ENCODE data around the gene RABGGTA. TPM values are rescaled to one million over a fixed set of nuclear protein-coding genes. Genes with fewer than 3 reads are reported as not detected.

RABGGTA gene
- total and polyA plus RNA-seq, 9 of the 15 experiments (the other 6 are each of a cell fraction or from before 2014, with no cell fraction given) = 4.5 to 24.2 (median 15.5) TPM

- in situ Hi-C loops (cut with MboI) (loop anchor here (5.0 to 10.0 kb wide), 2 partner anchors 57 to 284 kb away; partner anchors contain the start of gene TINF2), intact Hi-C loops (cut with micrococcal nuclease) (no loop called here)
- WGBS (ENCODE audit: insufficient coverage, low coverage, missing lambda C conversion rate) = 7% methylated on average over 7 of the region's 7 CpGs
- Histone ChIP-seq H3K9me1 (ENCODE audit: control insufficient read depth, insufficient read depth, low read length) (peaks cover 3% of the 10 kb centered on the region), H3K9ac (ENCODE audit: insufficient read depth in 1 of 2, low read depth in 2 of 2, low read length in 2 of 2) (peak overlapping the region; percentile 76 to 96), H3K4me3 (peak overlapping the region; percentile 71), H3K4me1 (replicated peaks in 1 of 2; ENCODE audit: control insufficient read depth in 2 of 2, insufficient read depth in 2 of 2, low read length in 2 of 2) (peaks cover 12 to 14% of the 10 kb centered on the region in 2 experiments; a peak in 4 of 5 replicates), H3K36me3 (ENCODE audit: control insufficient read depth, insufficient read depth, low read length) (peaks cover 42% of the 10 kb centered on the region), H3K4me2 (ENCODE audit: insufficient read depth, low read length) (peak overlapping the region; percentile 91), H3K79me2 (ENCODE audit: control insufficient read depth, insufficient read depth, low read length) (peaks cover 28% of the 10 kb centered on the region), H4K20me1 (replicated peaks; ENCODE audit: control insufficient read depth, insufficient read depth, low read length) (no peaks in the 10 kb centered on the region), H2AFZ (ENCODE audit: low read depth, low read length) (peak overlapping the region; percentile 43; the same call in 1 of the 2 replicates), H3K9me3 (replicated peaks; ENCODE audit: control insufficient read depth, insufficient read depth, low read depth, low read length) (no peaks in the 10 kb centered on the region), H3K27ac (ENCODE audit: extremely low read depth, low read depth, low read length) (peak overlapping the region; percentile 75), H3K27me3 (ENCODE audit: control insufficient read depth in 2 of 2, insufficient read depth in 2 of 2, low read length in 2 of 2) (no peaks in the 10 kb centered on the region)
- FAIRE-seq (no peak), ATAC-seq (peak; percentile 52), DNase-seq (ENCODE audit: extremely low read depth in 1 of 4, low spot score in 3 of 4) (peak; percentile 28 to 41 (median 30))
- ChIA-PET POLR2A (interaction anchor here (0.7 to 2.3 kb wide), 5 partner anchors 9 to 84 kb away, joined by 3 to 10 read pairs (median 4); partner anchors contain the start of genes CIDEB and TINF2), CTCF (ENCODE audit: low intra/inter-chr PET ratio) (interaction anchor here (1.2 kb wide), 1 partner anchor 83 kb away, joined by 5 read pairs; the partner anchor contains the start of gene MDP1)
- 0 out of 4 replicates have a peak, but pooled peaks of 1 of the 2 experiments have one; percentile 44 for TF ChIP-seq FOXA3 (CRISPR knock-in tag; conservative IDR thresholded peaks at IDR 0.05 in 1 of 2, IDR thresholded peaks at IDR 0.05 in 1 of 2)
- TF ChIP-seq ZNF146 (CRISPR knock-in tag; IDR thresholded peaks at IDR 0.05; ENCODE audit: unreplicated experiment) = no peak
- BruUV-seq (replicated peaks) = no TSS peak
These were observed 27.5 kb upstream of the RABGGTA start for GRCh38 chr14:24298892-24299254.

Data from K562 (cell line).